ENCODE data around the gene TMEM86A.
"Not testable (repeated sequence)": the region's sequence is repeated elsewhere in the genome, so short reads cannot be mapped to it uniquely, and the experiment has no call there.

GRCh38 chr11:18672209-18672608 lies 26.4 kb upstream of the TMEM86A start:
- TF ChIP-seq POLR2A, CTCF (IDR thresholded peaks at IDR 0.05): not testable (repeated sequence)
